Measurements from ENCODE around the gene ATP11A.

- TF ChIP-seq, protein P1, sequence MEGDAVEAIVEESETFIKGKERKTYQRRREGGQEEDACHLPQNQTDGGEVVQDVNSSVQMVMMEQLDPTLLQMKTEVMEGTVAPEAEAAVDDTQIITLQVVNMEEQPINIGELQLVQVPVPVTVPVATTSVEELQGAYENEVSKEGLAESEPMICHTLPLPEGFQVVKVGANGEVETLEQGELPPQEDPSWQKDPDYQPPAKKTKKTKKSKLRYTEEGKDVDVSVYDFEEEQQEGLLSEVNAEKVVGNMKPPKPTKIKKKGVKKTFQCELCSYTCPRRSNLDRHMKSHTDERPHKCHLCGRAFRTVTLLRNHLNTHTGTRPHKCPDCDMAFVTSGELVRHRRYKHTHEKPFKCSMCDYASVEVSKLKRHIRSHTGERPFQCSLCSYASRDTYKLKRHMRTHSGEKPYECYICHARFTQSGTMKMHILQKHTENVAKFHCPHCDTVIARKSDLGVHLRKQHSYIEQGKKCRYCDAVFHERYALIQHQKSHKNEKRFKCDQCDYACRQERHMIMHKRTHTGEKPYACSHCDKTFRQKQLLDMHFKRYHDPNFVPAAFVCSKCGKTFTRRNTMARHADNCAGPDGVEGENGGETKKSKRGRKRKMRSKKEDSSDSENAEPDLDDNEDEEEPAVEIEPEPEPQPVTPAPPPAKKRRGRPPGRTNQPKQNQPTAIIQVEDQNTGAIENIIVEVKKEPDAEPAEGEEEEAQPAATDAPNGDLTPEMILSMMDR (IDR thresholded peaks at IDR 0.05): no peak
- no peak for TF ChIP-seq POLR2A (IDR thresholded peaks at IDR 0.05)
These were observed 86.5 kb downstream of the ATP11A start for GRCh38 chr13:112776354-112776753.

Measured in thyroid gland (tissue), 4 donors.